Fibroblast of lung (primary cell): ENCODE results near the gene RASSF5. TPM values are rescaled to one million over a fixed set of nuclear protein-coding genes. Genes with fewer than 3 reads are reported as not detected.
A peak's percentile ranks its signal among the peaks of the same experiment; 100 is the strongest.

Experiments used
- DNase-seq, 2 donors: peaks; one replicate each; pipeline versions ENCODE4 v3.0.0 to v3.0.0-alpha.2; 2010; ENCODE audit warnings: low read depth in 2 of 2
- H2AFZ ChIP-seq: 2 replicates; pipeline ENCODE4 v1.5.1; 2012; ENCODE audit warnings: low read length, control low read depth, inconsistent platforms
- H3K27ac ChIP-seq: 2 replicates; pipeline ENCODE4 v1.5.1; 2011; ENCODE audit warnings: low read length, control low read depth; ENCODE audit not compliant: insufficient read depth
- H3K27me3 ChIP-seq: 2 replicates; pipeline ENCODE4 v1.5.1; 2011; ENCODE audit warnings: mild to moderate bottlenecking, low read length; ENCODE audit not compliant: control insufficient read depth, insufficient read depth
- H3K36me3 ChIP-seq: 2 replicates; pipeline ENCODE4 v1.5.1; 2011; ENCODE audit warnings: low read length; ENCODE audit not compliant: control insufficient read depth, insufficient read depth
- H3K4me1 ChIP-seq: 2 replicates; pipeline ENCODE4 v1.5.1; 2011; ENCODE audit warnings: low read length; ENCODE audit not compliant: control insufficient read depth, insufficient read depth; ENCODE audit errors: extremely low read depth
- H3K4me2 ChIP-seq: 2 replicates; pipeline ENCODE4 v1.5.1; 2011; ENCODE audit warnings: low read length, control low read depth; ENCODE audit not compliant: insufficient read depth; ENCODE audit errors: extremely low read depth
- H3K4me3 ChIP-seq, 4 experiments: fragments of 200-600 bp in 1 of 4; sonication (generic) in 1 of 4; replicated peaks in 1 of 4; 2 replicates each; pipeline ENCODE4 v1.5.1; 2011 to 2016; ENCODE audit warnings: low read length in 4 of 4, low read depth in 3 of 4, mild to moderate bottlenecking in 3 of 4, control low read depth in 2 of 4, inconsistent platforms in 1 of 4, mixed read lengths in 1 of 4; ENCODE audit not compliant: insufficient read depth in 1 of 4; ENCODE audit errors: control extremely low read depth in 1 of 4
- H3K79me2 ChIP-seq: 2 replicates; pipeline ENCODE4 v1.5.1; 2012; ENCODE audit warnings: mild to moderate bottlenecking, low read length, inconsistent platforms; ENCODE audit not compliant: control insufficient read depth, insufficient read depth
- H3K9ac ChIP-seq: 2 replicates; pipeline ENCODE4 v1.5.1; 2011; ENCODE audit warnings: mild to moderate bottlenecking, low read length, control low read depth; ENCODE audit not compliant: insufficient read depth
- H3K9me3 ChIP-seq: 2 replicates; pipeline ENCODE4 v1.5.1; 2012; ENCODE audit warnings: low read depth, low read length; ENCODE audit not compliant: control insufficient read depth, insufficient read depth
- H4K20me1 ChIP-seq: 2 replicates; pipeline ENCODE4 v1.5.1; 2011; ENCODE audit warnings: low read length; ENCODE audit not compliant: control insufficient read depth, insufficient read depth; ENCODE audit errors: extremely low read depth
- CTCF ChIP-seq, 2 donors: IDR thresholded peaks in 1 of 2; conservative IDR thresholded peaks in 1 of 2; 1 replicate in 1 of 2; 2 replicates in 1 of 2; pipeline ENCODE4 v1.5.1; 2011 to 2012; ENCODE audit warnings: low read length in 2 of 2, control low read depth in 1 of 2, inconsistent platforms in 1 of 2, low read depth in 1 of 2, mild to moderate bottlenecking in 1 of 2
- EZH2 ChIP-seq: IDR thresholded peaks from 2 replicates; pipeline ENCODE4 v1.5.1; 2012; ENCODE audit warnings: low read length, control low read depth, mild to moderate bottlenecking; ENCODE audit errors: missing control alignments
- polyA plus RNA-seq, 2 donors: library from polyadenylated mRNA; depleted of rRNA in 1 of 2; stranded (reverse) in 1 of 2; unstranded in 1 of 2; fragments of >200 nt; gene quantifications; 2 replicates each; pipeline ENCODE4 v1.2.1, GENCODE V29; 2011 to 2012; ENCODE audit warnings: missing spikeins in 1 of 2
- total RNA-seq: library from RNA; depleted of rRNA; stranded (reverse); fragments of >200 nt; gene quantifications from 2 replicates; pipeline ENCODE4 v1.2.1, GENCODE V29; 2014

RASSF5 gene
- total and polyA plus RNA-seq, 2 donors (not counting 1 experiment from before 2014, with no cell fraction given): 1.3 to 3.0 TPM

DNA sequence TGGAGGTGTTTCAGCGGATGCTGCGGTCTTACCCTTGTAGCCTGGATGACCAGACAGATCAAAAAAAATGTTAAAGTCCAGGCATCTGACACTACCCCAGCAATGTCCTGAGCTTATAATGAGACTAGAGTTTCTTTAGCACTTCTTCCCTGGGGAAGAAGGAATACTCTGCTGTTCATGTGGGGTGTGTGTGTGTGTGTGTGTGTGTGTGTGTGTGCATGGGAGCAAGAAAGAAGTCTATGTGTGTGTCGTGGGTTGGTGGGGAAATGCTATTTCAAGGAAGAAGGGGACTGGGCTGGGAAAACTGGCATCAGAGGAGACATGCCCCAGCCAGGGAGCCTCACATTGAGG, 3.0 kb upstream of the RASSF5 start:
- Histone ChIP-seq H3K9me3 (no peaks in the 10 kb centered on the region), H3K4me2 (no peak overlapping the region), H3K27ac (no peak overlapping the region), H3K27me3 (peaks cover 2% of the 10 kb centered on the region), H3K9ac (no peak overlapping the region), H4K20me1 (no peaks in the 10 kb centered on the region), H3K4me1 (peaks cover 28% of the 10 kb centered on the region), H3K36me3 (no peaks in the 10 kb centered on the region), H3K79me2 (no peaks in the 10 kb centered on the region), H3K4me3 (no peak overlapping the region), H2AFZ (no peak overlapping the region)
- TF ChIP-seq EZH2: no peak
- TF ChIP-seq CTCF (conservative IDR thresholded peaks at IDR 0.05 in 1 of 2, IDR thresholded peaks at IDR 0.05 in 1 of 2; ENCODE audit: low read depth in 1 of 2, low read length in 2 of 2): no peak
- DNase-seq: no peak

DNA sequence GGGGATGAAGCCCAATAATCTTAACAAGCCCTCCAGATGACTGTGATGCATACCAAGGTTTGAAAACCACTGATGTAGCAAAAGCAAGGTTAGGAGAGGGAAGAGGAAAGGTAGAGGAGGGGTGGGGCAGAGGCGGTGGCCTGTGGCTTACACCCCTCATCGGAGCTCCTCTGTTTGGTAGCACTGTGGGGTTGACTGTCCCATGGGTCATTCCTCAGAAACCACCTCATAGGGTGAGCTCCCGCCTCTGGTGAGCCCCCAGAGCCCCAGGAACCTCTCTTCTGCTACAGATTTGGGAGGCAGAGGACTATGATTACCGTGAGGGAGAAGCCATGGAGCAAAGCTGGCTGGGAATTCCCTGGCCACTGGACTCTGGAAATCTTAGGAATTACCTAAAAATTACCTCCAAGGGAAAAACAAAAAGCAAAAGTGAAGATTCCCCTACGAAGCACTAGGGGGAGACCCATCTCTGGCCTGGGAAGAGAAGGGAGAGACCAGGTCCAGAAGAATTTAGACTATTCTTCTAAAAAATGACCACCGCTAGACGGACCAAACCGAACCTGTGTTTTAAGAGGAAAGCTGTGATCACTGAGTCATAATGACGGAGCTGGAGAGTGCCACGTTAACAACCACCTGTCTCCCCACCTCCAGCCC, 1.5 kb upstream of the RASSF5 start:
- Histone ChIP-seq H3K4me1 (peaks cover 25% of the 10 kb centered on the region), H3K9me3 (no peaks in the 10 kb centered on the region), H3K36me3 (no peaks in the 10 kb centered on the region), H2AFZ (no peak overlapping the region), H3K4me2 (no peak overlapping the region), H3K4me3 (no peak overlapping the region), H3K27ac (no peak overlapping the region), H3K27me3 (peaks cover 2% of the 10 kb centered on the region), H3K9ac (no peak overlapping the region), H3K79me2 (no peaks in the 10 kb centered on the region), H4K20me1 (no peaks in the 10 kb centered on the region)
- peak; percentile 56 to 71 for DNase-seq
- peak; percentile 71 to 77 for TF ChIP-seq CTCF (conservative IDR thresholded peaks at IDR 0.05 in 1 of 2, IDR thresholded peaks at IDR 0.05 in 1 of 2; ENCODE audit: low read depth in 1 of 2, low read length in 2 of 2)
- no peak for TF ChIP-seq EZH2

DNA sequence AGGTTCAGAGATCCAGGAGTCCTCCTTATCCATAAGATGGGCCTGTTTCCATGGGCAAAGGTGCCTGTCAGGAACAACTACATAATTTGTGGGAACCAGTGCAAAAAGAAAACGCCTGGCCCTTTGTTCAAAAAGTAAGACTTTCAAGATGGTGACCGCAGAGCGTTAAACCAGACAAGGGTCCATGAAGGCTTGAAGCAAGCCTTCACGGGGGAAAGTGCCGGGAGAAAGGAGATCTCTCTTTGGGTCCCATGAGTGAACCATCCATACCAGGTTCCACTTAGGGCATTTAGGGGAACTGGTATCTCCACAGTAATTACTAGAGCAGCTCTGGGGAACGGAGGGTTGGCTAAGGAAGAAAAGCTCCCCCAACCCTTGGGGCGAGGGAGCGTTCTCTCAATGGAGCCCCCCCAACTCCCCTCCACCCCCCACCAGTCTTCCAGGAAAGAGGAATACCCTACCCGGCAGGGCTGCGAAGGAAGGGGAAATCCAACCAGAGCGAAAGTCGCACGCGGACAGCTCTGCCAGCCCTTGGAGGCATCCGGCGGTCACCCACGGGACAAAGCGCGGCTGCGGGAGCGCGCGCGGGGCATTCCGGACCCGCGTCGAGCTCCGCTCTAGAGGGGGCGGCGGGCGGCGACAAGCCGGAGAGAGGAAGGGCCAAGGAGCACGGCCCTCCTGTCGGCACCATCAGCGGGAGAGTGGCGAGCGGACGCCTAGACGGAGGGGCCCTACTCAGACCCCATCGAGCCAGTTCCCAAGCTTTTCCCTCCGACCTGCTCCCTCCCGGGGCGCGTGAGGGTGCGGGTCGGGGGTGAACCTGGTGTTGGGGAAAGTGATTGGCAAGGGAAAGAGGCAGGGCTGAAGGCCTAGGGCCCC, 687 bp upstream of the RASSF5 start:
- Histone ChIP-seq H3K4me1 (peaks cover 19% of the 10 kb centered on the region), H3K4me2 (peak overlapping the region; percentile 88), H3K4me3 (peak overlapping the region; percentile 16 to 61 (median 37)), H4K20me1 (no peaks in the 10 kb centered on the region), H3K36me3 (no peaks in the 10 kb centered on the region), H3K9ac (no peak overlapping the region), H3K79me2 (no peaks in the 10 kb centered on the region), H3K27ac (no peak overlapping the region), H2AFZ (peak overlapping the region; percentile 42), H3K27me3 (peaks cover 2% of the 10 kb centered on the region), H3K9me3 (no peaks in the 10 kb centered on the region)
- TF ChIP-seq EZH2: peak; percentile 44
- no peak for TF ChIP-seq CTCF (conservative IDR thresholded peaks at IDR 0.05 in 1 of 2, IDR thresholded peaks at IDR 0.05 in 1 of 2; ENCODE audit: low read depth in 1 of 2, low read length in 2 of 2)
- no peak for DNase-seq
